Neural cell (in vitro differentiated cells): ENCODE results near the gene ZNF79.

Experiments used
- CTCF ChIP-seq: fragments of 450-650 bp; IDR thresholded peaks from 2 replicates; pipeline ENCODE4 v1.5.1; 2014; ENCODE audit warnings: antibody characterized with exemption, mild to moderate bottlenecking, moderate library complexity; ENCODE audit not compliant: poor library complexity, severe bottlenecking
- EP300 ChIP-seq: fragments of 450-650 bp; conservative IDR thresholded peaks from 2 replicates; pipeline ENCODE4 v1.6.1; 2014; ENCODE audit warnings: antibody characterized with exemption, mild to moderate bottlenecking, moderate library complexity; ENCODE audit not compliant: poor library complexity, severe bottlenecking
- EZH2 ChIP-seq: fragments of 200-600, 300-800 bp; shearing (Covaris generic), sonication (generic); IDR thresholded peaks from 2 replicates; pipeline ENCODE4 v1.6.1; 2014; ENCODE audit warnings: antibody characterized with exemption, low read length, borderline replicate concordance, mild to moderate bottlenecking; ENCODE audit not compliant: insufficient read depth, poor library complexity, severe bottlenecking
- MXI1 ChIP-seq: fragments of 450-650 bp; conservative IDR thresholded peaks from 2 replicates; pipeline ENCODE4 v1.6.1; 2014; ENCODE audit warnings: antibody characterized with exemption, mild to moderate bottlenecking; ENCODE audit not compliant: poor library complexity, severe bottlenecking
- POLR2AphosphoS5 ChIP-seq: IDR thresholded peaks from 2 replicates; pipeline ENCODE4 v1.6.1; 2012
- REST ChIP-seq: IDR thresholded peaks from 2 replicates; pipeline ENCODE4 v1.6.1; 2012; ENCODE audit warnings: borderline replicate concordance
- SMC3 ChIP-seq: fragments of 450-650 bp; conservative IDR thresholded peaks from 2 replicates; pipeline ENCODE4 v1.6.1; 2014; ENCODE audit warnings: antibody characterized with exemption, mild to moderate bottlenecking, moderate library complexity; ENCODE audit not compliant: poor library complexity

GRCh38 chr9:127438394-127438793, 14.2 kb downstream of the ZNF79 start:
- TF ChIP-seq EZH2 (no peak), CTCF (no peak), MXI1 (no peak), REST (no peak), EP300 (no peak), POLR2AphosphoS5 (no peak), SMC3 (no peak)
